Measurements from ENCODE around the gene CIP2A. TPM values are rescaled to one million over a fixed set of nuclear protein-coding genes. Genes with fewer than 3 reads are reported as not detected.
"Not testable (repeated sequence)": the region's sequence is repeated elsewhere in the genome, so short reads cannot be mapped to it uniquely, and the experiment has no call there.

Gene CIP2A
- 1 to 10 TPM in 2 of 4 donors, under 1 TPM in 2; 0.61 to 1.9 (median 0.96) TPM for total RNA-seq

DNA sequence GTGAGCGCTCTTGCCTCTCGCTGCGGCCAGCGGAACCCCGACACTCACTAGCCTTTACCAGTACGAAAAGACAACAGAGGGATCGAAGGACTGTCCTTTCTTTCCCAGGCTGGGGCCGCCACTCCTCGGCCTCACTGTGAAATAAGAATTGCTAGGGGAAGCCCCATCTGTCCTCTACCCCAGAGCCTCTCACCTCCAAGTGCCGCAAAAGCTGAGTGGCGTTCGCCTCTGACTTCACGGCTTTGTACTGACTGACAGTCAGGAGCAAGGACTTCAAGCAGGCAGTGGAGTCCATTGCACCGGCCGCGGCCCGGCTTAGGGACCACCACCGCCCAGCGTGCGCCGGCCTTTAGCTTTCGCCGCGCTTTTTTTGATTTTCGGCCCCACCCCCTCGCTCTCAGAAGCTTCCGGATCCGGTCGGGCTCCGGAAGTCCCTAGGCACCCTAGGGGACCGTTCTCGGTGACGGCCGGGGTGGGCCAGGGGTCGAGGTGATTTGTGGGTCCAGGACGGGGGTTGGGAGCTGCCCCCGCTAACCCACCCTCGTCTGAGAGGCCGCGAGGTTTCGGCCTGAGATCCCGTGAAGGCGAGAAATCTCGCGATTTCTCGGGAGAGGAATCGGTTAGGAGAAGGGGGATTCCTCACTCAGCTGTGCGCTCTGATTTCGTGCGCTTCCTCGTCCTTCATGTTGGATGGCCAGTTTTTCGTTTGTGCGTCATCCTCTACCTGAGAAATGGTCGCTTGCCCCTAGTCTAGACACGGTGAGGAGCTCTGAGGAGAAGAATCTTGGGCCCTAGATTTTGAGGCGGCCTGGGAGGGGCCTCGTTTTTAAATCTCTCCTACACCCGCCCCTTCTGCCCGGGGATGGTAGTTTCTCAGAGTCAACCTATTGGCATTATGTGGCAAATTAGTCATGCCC is at the start of gene CIP2A, which contains the start of gene DZIP3:
CIP2A (minus strand) TSS at position 358 of the 917 bp plus-strand sequence; CDS start at position 295, 63 bp downstream.
DZIP3 (plus strand) TSS at position 642 of the 917 bp plus-strand sequence. CDS start 15,685 bp downstream, outside the sequence.
- TF ChIP-seq POLR2A (IDR thresholded peaks at IDR 0.05): peak; percentile 57 to 61
- TF ChIP-seq, protein P1, sequence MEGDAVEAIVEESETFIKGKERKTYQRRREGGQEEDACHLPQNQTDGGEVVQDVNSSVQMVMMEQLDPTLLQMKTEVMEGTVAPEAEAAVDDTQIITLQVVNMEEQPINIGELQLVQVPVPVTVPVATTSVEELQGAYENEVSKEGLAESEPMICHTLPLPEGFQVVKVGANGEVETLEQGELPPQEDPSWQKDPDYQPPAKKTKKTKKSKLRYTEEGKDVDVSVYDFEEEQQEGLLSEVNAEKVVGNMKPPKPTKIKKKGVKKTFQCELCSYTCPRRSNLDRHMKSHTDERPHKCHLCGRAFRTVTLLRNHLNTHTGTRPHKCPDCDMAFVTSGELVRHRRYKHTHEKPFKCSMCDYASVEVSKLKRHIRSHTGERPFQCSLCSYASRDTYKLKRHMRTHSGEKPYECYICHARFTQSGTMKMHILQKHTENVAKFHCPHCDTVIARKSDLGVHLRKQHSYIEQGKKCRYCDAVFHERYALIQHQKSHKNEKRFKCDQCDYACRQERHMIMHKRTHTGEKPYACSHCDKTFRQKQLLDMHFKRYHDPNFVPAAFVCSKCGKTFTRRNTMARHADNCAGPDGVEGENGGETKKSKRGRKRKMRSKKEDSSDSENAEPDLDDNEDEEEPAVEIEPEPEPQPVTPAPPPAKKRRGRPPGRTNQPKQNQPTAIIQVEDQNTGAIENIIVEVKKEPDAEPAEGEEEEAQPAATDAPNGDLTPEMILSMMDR (IDR thresholded peaks at IDR 0.05 in 4 of 5, conservative IDR thresholded peaks at IDR 0.05 in 1 of 5): no peak
- ATAC-seq (peak; percentile 92), DNase-seq (peak; percentile 48 to 76)
- peaks cover 14 to 18% of the 10 kb centered on the region in 2 donors for H3K4me1 ChIP-seq
- no peaks in the 10 kb centered on the region for H3K27me3 ChIP-seq
- no peaks in the 10 kb centered on the region for H3K9me3 ChIP-seq
- H3K27ac ChIP-seq: peak within 1 kb of the TSS; percentile 84 to 93 (median 89)
- intact Hi-C loops (cut with DNase I; ENCODE audit: low total_unique reads): no loop called here
- in situ Hi-C loops (cut with MboI; ENCODE audit: low sequenced_read_pairs in 4 of 4): no loop called here
- peak within 1 kb of the TSS; percentile 76 to 89 (median 84) for H3K4me3 ChIP-seq
- no peaks in the 10 kb centered on the region for H3K36me3 ChIP-seq

DNA sequence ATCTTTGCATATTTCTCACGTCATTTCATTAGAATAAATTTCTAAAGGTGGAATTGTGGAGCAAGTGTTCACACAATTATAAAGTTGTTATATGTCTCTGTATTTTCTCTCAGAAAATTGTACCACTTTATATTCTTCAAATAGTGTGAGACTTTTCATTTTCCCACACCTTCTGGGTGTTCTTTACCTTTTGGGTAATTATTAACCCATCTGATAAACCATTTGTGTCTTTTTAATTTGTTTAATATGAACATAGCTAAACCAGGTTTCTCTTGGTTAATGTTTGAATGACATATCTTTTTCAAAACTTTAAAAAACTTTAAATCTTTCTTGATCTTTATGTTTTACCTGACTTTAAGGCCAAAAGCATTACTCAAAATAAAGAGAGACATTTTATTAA is 40.7 kb upstream of the CIP2A start:
- H3K27me3 ChIP-seq: no peaks in the 10 kb centered on the region
- no peak for TF ChIP-seq POLR2A (IDR thresholded peaks at IDR 0.05)
- TF ChIP-seq, protein P1 (IDR thresholded peaks at IDR 0.05 in 4 of 5, conservative IDR thresholded peaks at IDR 0.05 in 1 of 5): no peak
- H3K9me3 ChIP-seq: no peaks in the 10 kb centered on the region
- H3K27ac ChIP-seq: no peak overlapping the region
- in situ Hi-C loops (cut with MboI; ENCODE audit: low sequenced_read_pairs in 4 of 4) (no loop called here), intact Hi-C loops (cut with DNase I; ENCODE audit: low total_unique reads) (no loop called here)
- no peaks in the 10 kb centered on the region for H3K4me1 ChIP-seq
- ATAC-seq (no peak), DNase-seq (no peak)
- peaks cover 4 to 15% of the 10 kb centered on the region in 2 donors for H3K36me3 ChIP-seq
- H3K4me3 ChIP-seq: no peak overlapping the region

DNA sequence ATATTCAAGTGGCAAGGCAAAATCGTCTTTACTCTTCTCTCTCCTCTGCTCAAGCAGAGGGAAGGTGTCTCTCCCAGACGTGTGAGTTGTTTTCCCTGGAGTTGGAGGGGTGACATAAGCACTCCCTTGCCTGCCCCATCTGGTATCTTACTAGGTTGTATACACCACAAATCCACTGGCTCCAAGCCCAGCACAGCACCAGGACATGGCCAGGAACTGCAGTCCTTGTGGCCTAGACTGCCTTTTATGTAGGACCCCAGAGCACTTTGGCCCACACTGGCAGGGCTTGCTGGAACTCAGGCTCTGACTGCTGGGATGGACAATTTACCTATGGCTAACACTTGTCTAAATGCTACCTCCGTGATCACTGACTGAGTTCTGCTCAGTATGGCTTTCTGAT is 34.3 kb upstream of the CIP2A start:
- ATAC-seq (no peak), DNase-seq (no peak)
- Histone ChIP-seq H3K27me3 (no peaks in the 10 kb centered on the region), H3K9me3 (no peaks in the 10 kb centered on the region), H3K36me3 (peaks cover 0 to 13% of the 10 kb centered on the region in 2 donors), H3K4me1 (no peaks in the 10 kb centered on the region), H3K4me3 (no peak overlapping the region), H3K27ac (no peak overlapping the region)
- in situ Hi-C loops (cut with MboI; ENCODE audit: low sequenced_read_pairs in 4 of 4) (no loop called here), intact Hi-C loops (cut with DNase I; ENCODE audit: low total_unique reads) (no loop called here)
- no peak for TF ChIP-seq POLR2A (IDR thresholded peaks at IDR 0.05)
- TF ChIP-seq, protein P1 (IDR thresholded peaks at IDR 0.05 in 4 of 5, conservative IDR thresholded peaks at IDR 0.05 in 1 of 5): no peak

DNA sequence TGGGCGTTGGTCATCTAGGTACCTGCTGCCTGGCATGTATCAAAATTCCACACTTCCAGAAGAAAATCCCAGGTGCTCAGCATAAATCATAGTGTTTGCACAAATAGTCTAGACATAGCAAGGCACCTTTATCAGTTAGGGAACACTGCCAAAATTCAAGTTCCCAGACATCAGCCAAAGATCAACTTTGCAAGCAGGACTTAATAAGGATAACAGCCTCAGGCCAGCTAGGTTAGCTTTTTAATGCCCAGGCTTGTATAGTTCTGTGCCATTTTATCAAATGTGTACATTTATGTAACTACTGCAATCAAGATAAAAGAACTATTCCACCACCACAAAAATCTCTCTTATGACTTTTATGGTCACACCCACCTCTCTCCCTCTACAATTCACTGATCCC is 31.0 kb upstream of the CIP2A start:
- no peak overlapping the region for H3K4me3 ChIP-seq
- DNase-seq: no peak
- ATAC-seq: no peak
- no peak overlapping the region for H3K27ac ChIP-seq
- TF ChIP-seq POLR2A (IDR thresholded peaks at IDR 0.05): no peak
- TF ChIP-seq, protein P1 (IDR thresholded peaks at IDR 0.05 in 4 of 5, conservative IDR thresholded peaks at IDR 0.05 in 1 of 5): no peak
- H3K9me3 ChIP-seq: no peaks in the 10 kb centered on the region
- peaks cover 0 to 6% of the 10 kb centered on the region in 2 donors for H3K36me3 ChIP-seq
- intact Hi-C loops (cut with DNase I; ENCODE audit: low total_unique reads): no loop called here
- no peaks in the 10 kb centered on the region for H3K27me3 ChIP-seq
- no peaks in the 10 kb centered on the region for H3K4me1 ChIP-seq
- in situ Hi-C loops (cut with MboI; ENCODE audit: low sequenced_read_pairs in 4 of 4): no loop called here

DNA sequence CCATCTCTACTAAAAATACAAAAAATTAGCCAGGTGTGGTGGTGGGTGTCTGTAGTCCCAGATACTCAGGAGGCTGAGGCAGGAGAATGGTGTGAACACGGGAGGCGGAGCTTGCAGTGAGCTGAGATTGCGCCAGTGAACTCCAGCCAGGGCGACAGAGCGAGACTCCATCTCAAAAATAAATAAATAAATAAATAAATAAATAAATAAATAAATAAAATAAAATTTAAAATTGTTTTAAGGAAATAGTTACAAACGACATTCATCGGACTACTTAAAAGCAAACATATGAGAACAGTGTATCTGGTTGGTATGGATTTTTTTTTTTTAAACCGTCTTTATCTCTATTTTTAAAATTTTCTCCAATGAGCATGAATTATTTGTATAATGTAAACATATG is 26.9 kb upstream of the CIP2A start:
- H3K27me3 ChIP-seq; H3K4me3 ChIP-seq; DNase-seq; H3K9me3 ChIP-seq; H3K36me3 ChIP-seq; H3K4me1 ChIP-seq; ATAC-seq; in situ Hi-C loops (cut with MboI; ENCODE audit: low sequenced_read_pairs in 4 of 4); intact Hi-C loops (cut with DNase I; ENCODE audit: low total_unique reads); H3K27ac ChIP-seq: not testable (repeated sequence)

All from gastrocnemius medialis (tissue), 4 donors.